Neural cell (in vitro differentiated cells): ENCODE measurements around the gene DENND5A. TPM values are rescaled to one million over a fixed set of nuclear protein-coding genes. Genes with fewer than 3 reads are reported as not detected.
"Not testable (repeated sequence)": the region's sequence is repeated elsewhere in the genome, so short reads cannot be mapped to it uniquely, and the experiment has no call there.

Experiments
- H2AFZ ChIP-seq: fragments of 200-600, 300-800 bp; sonication (generic), shearing (Covaris generic); 2 replicates; pipeline ENCODE4 v1.6.0; 2014; ENCODE audit warnings: low read depth, mild to moderate bottlenecking, antibody characterized with exemption, low read length, moderate library complexity
- H3F3A ChIP-seq: fragments of 200-600 bp; shearing (Covaris generic); 2 replicates; pipeline ENCODE4 v1.6.1; 2016; ENCODE audit warnings: mild to moderate bottlenecking, moderate library complexity, mixed read lengths, antibody characterized with exemption, low read length; ENCODE audit not compliant: insufficient read depth, poor library complexity, severe bottlenecking
- H3K27ac ChIP-seq: fragments of 200-600, 300-800 bp; sonication (generic), shearing (Covaris generic); 2 replicates; pipeline ENCODE4 v1.5.1; 2014; ENCODE audit warnings: mild to moderate bottlenecking, low read length, moderate library complexity
- H3K27me3 ChIP-seq: fragments of 300-800, 200-600 bp; sonication (generic), shearing (Covaris generic); 2 replicates; pipeline ENCODE4 v1.6.0; 2014; ENCODE audit warnings: mild to moderate bottlenecking, low read depth, low read length, moderate library complexity; ENCODE audit not compliant: insufficient read depth
- H3K36me3 ChIP-seq: fragments of 300-800, 200-600 bp; sonication (generic), shearing (Covaris generic); 2 replicates; pipeline ENCODE4 v1.5.1; 2014; ENCODE audit warnings: mild to moderate bottlenecking, antibody characterized with exemption, low read length, moderate library complexity; ENCODE audit not compliant: insufficient read depth
- H3K4me2 ChIP-seq: fragments of 300-800, 200-600 bp; sonication (generic), shearing (Covaris generic); 2 replicates; pipeline ENCODE4 v1.6.0; 2014; ENCODE audit warnings: mild to moderate bottlenecking, low read length
- H3K4me3 ChIP-seq: fragments of 300-800, 200-600 bp; sonication (generic), shearing (Covaris generic); 2 replicates; pipeline ENCODE4 v1.5.1; 2014; ENCODE audit warnings: mild to moderate bottlenecking, low read length, moderate library complexity
- H3K79me2 ChIP-seq: fragments of 200-600 bp; shearing (Covaris generic); replicated peaks from 2 replicates; pipeline ENCODE4 v1.6.0; 2014; ENCODE audit warnings: mild to moderate bottlenecking, low read length, moderate library complexity; ENCODE audit not compliant: insufficient read depth
- H3K9ac ChIP-seq: fragments of 300-800, 200-600 bp; sonication (generic), shearing (Covaris generic); 2 replicates; pipeline ENCODE4 v1.6.1; 2016; ENCODE audit warnings: mild to moderate bottlenecking, low read length, mixed read lengths
- H3K9me2 ChIP-seq: fragments of 200-600 bp; shearing (Covaris generic); 2 replicates; pipeline ENCODE4 v1.6.1; 2016; ENCODE audit warnings: mild to moderate bottlenecking, low read length, mixed read lengths; ENCODE audit not compliant: insufficient read depth
- H3K9me3 ChIP-seq: fragments of 200-600, 300-800 bp; sonication (generic), shearing (Covaris generic); 2 replicates; pipeline ENCODE4 v1.6.1; 2016; ENCODE audit warnings: mild to moderate bottlenecking, mixed run types, low read length, moderate library complexity, mixed read lengths
- H4K20me1 ChIP-seq: fragments of 200-600 bp; shearing (Covaris generic); 2 replicates; pipeline ENCODE4 v1.6.1; 2016; ENCODE audit warnings: mild to moderate bottlenecking, mixed run types; ENCODE audit not compliant: insufficient read depth
- CTCF ChIP-seq: fragments of 450-650 bp; IDR thresholded peaks from 2 replicates; pipeline ENCODE4 v1.5.1; 2014; ENCODE audit warnings: antibody characterized with exemption, mild to moderate bottlenecking, moderate library complexity; ENCODE audit not compliant: poor library complexity, severe bottlenecking
- EP300 ChIP-seq: fragments of 450-650 bp; conservative IDR thresholded peaks from 2 replicates; pipeline ENCODE4 v1.6.1; 2014; ENCODE audit warnings: antibody characterized with exemption, mild to moderate bottlenecking, moderate library complexity; ENCODE audit not compliant: poor library complexity, severe bottlenecking
- EZH2 ChIP-seq: fragments of 200-600, 300-800 bp; shearing (Covaris generic), sonication (generic); IDR thresholded peaks from 2 replicates; pipeline ENCODE4 v1.6.1; 2014; ENCODE audit warnings: antibody characterized with exemption, low read length, borderline replicate concordance, mild to moderate bottlenecking; ENCODE audit not compliant: insufficient read depth, poor library complexity, severe bottlenecking
- MXI1 ChIP-seq: fragments of 450-650 bp; conservative IDR thresholded peaks from 2 replicates; pipeline ENCODE4 v1.6.1; 2014; ENCODE audit warnings: antibody characterized with exemption, mild to moderate bottlenecking; ENCODE audit not compliant: poor library complexity, severe bottlenecking
- POLR2AphosphoS5 ChIP-seq: IDR thresholded peaks from 2 replicates; pipeline ENCODE4 v1.6.1; 2012
- RAD21 ChIP-seq: fragments of 450-650 bp; conservative IDR thresholded peaks from 2 replicates; pipeline ENCODE4 v1.6.1; 2014; ENCODE audit warnings: antibody characterized with exemption, mild to moderate bottlenecking, moderate library complexity
- REST ChIP-seq: IDR thresholded peaks from 2 replicates; pipeline ENCODE4 v1.6.1; 2012; ENCODE audit warnings: borderline replicate concordance
- SMC3 ChIP-seq: fragments of 450-650 bp; conservative IDR thresholded peaks from 2 replicates; pipeline ENCODE4 v1.6.1; 2014; ENCODE audit warnings: antibody characterized with exemption, mild to moderate bottlenecking, moderate library complexity; ENCODE audit not compliant: poor library complexity
- TAF1 ChIP-seq: IDR thresholded peaks from 2 replicates; pipeline ENCODE4 v1.6.1; 2012; ENCODE audit warnings: low read depth
- polyA plus RNA-seq: library from polyadenylated mRNA; depleted of rRNA; stranded (reverse); fragments of >200 nt; gene quantifications from 2 replicates; pipeline ENCODE4 v1.2.3, GENCODE V29; 2014

DENND5A gene
- polyA plus RNA-seq, 1 donor from 2014 or later: 75.6 TPM

- Histone ChIP-seq H3K4me2 (no peak overlapping the region), H4K20me1 (no peaks in the 10 kb centered on the region), H3K9ac (no peak overlapping the region), H3K36me3 (no peaks in the 10 kb centered on the region), H2AFZ (no peak overlapping the region), H3K27ac (no peak overlapping the region), H3F3A (no peaks in the 10 kb centered on the region), H3K4me3 (no peak overlapping the region), H3K9me3 (no peaks in the 10 kb centered on the region), H3K79me2 (peaks cover 52% of the 10 kb centered on the region), H3K9me2 (no peaks in the 10 kb centered on the region), H3K27me3 (no peaks in the 10 kb centered on the region)
- TF ChIP-seq RAD21 (no peak), SMC3 (no peak), EP300 (no peak), MXI1 (no peak), EZH2 (no peak), CTCF (no peak), POLR2AphosphoS5 (no peak), TAF1 (no peak), REST (no peak)
Observed at GRCh38 chr11:9225748-9226298, 39.3 kb downstream of the DENND5A start.

GRCh38 chr11:9222654-9223053 is 42.5 kb downstream of the DENND5A start:
- Histone ChIP-seq H3K27me3 (no peaks in the 10 kb centered on the region), H3K9ac (no peak overlapping the region), H3K9me2 (no peaks in the 10 kb centered on the region), H3K4me3 (no peak overlapping the region), H2AFZ (no peak overlapping the region), H3K4me2 (no peak overlapping the region), H4K20me1 (no peaks in the 10 kb centered on the region), H3K27ac (no peak overlapping the region), H3K79me2 (peaks cover 40% of the 10 kb centered on the region), H3K9me3 (no peaks in the 10 kb centered on the region), H3K36me3 (no peaks in the 10 kb centered on the region), H3F3A (no peaks in the 10 kb centered on the region)
- no peak for TF ChIP-seq POLR2AphosphoS5
- no peak for TF ChIP-seq TAF1
- TF ChIP-seq RAD21: no peak
- no peak for TF ChIP-seq EZH2
- no peak for TF ChIP-seq REST
- TF ChIP-seq CTCF: no peak
- TF ChIP-seq EP300: no peak
- no peak for TF ChIP-seq SMC3
- no peak for TF ChIP-seq MXI1

GRCh38 chr11:9220853-9221252 is 44.3 kb downstream of the DENND5A start:
- H3K27ac ChIP-seq, H3K27me3 ChIP-seq, H3K9me2 ChIP-seq, H3F3A ChIP-seq, H3K9ac ChIP-seq, H3K9me3 ChIP-seq, H3K4me3 ChIP-seq, H4K20me1 ChIP-seq, H3K36me3 ChIP-seq, H3K4me2 ChIP-seq, H2AFZ ChIP-seq: not testable (repeated sequence)
- peaks cover 43% of the 10 kb centered on the region for H3K79me2 ChIP-seq
